PC-3 (cell line): ENCODE data around the gene SSTR5. TPM values are rescaled to one million over a fixed set of nuclear protein-coding genes. Genes with fewer than 3 reads are reported as not detected.

Experiments
- ATAC-seq: fragments of 200-7000 bp; cut with Tn5 transposase; 2 replicates; pipeline ENCODE4 v1.9.1; 2020; ENCODE audit warnings: mild to moderate bottlenecking, moderate library complexity
- BruUV-seq: library from RNA; stranded (reverse); fragments of 400-500 nt; replicated peaks from 2 replicates; lab custom pipeline; 2021; lab: Mats Ljungman, UMichigan
- CTCF ChIA-PET: fragments of 300-600 bp; sonication (Branson Sonifier 250); formaldehyde crosslinking; loops from one replicate; lab custom pipeline; 2022; ENCODE audit warnings: antibody characterized with exemption; lab: Charles Lee
- POLR2A ChIA-PET: fragments of 300-600 bp; sonication (Branson Sonifier 250); formaldehyde crosslinking; loops from one replicate; lab custom pipeline; 2022; ENCODE audit warnings: antibody characterized with exemption; ENCODE audit not compliant: unreplicated experiment; lab: Charles Lee
- DNase-seq: peaks from one replicate; pipeline ENCODE4 v3.0.0-alpha.2; 2015
- H2AFZ ChIP-seq: fragments of 300-600 bp; sonication (generic); 2 replicates; pipeline ENCODE4 v1.6.0; 2016; ENCODE audit warnings: antibody characterized with exemption, low read length
- H3F3A ChIP-seq: fragments of 300-600 bp; sonication (generic); one replicate; pipeline ENCODE4 v1.6.0; 2017; ENCODE audit warnings: antibody characterized with exemption, low read length, control low read depth, mild to moderate bottlenecking; ENCODE audit not compliant: unreplicated experiment
- H3K27ac ChIP-seq: fragments of 300-600 bp; sonication (generic); 2 replicates; pipeline ENCODE4 v1.5.1; 2016; ENCODE audit warnings: mild to moderate bottlenecking, low read length
- H3K27me3 ChIP-seq: fragments of 300-600 bp; sonication (generic); 2 replicates; pipeline ENCODE4 v1.6.1; 2016; ENCODE audit warnings: low read length, mixed read lengths
- H3K36me3 ChIP-seq: fragments of 300-600 bp; sonication (generic); 2 replicates; pipeline ENCODE4 v1.6.1; 2016; ENCODE audit warnings: low read depth, mixed run types, low read length, mixed read lengths
- H3K4me1 ChIP-seq: fragments of 300-600 bp; sonication (generic); 2 replicates; pipeline ENCODE4 v1.5.1; 2016; ENCODE audit warnings: low read length; ENCODE audit not compliant: insufficient read depth
- H3K4me2 ChIP-seq: fragments of 300-600 bp; sonication (generic); 2 replicates; pipeline ENCODE4 v1.6.0; 2016; ENCODE audit warnings: low read length
- H3K4me3 ChIP-seq: fragments of 300-600 bp; sonication (generic); 2 replicates; pipeline ENCODE4 v1.5.1; 2016; ENCODE audit warnings: mild to moderate bottlenecking, low read length, mixed read lengths
- H3K79me2 ChIP-seq: fragments of 300-600 bp; sonication (generic); 2 replicates; pipeline ENCODE4 v1.6.1; 2017; ENCODE audit warnings: low read length, mixed read lengths
- H3K9ac ChIP-seq: fragments of 300-600 bp; sonication (generic); 2 replicates; pipeline ENCODE4 v1.6.0; 2016; ENCODE audit warnings: mild to moderate bottlenecking, low read length
- H3K9me2 ChIP-seq: fragments of 300-600 bp; sonication (generic); replicated peaks from 2 replicates; pipeline ENCODE4 v1.6.1; 2016; ENCODE audit warnings: mixed run types, low read length, mixed read lengths
- H3K9me3 ChIP-seq: fragments of 300-600 bp; sonication (generic); 2 replicates; pipeline ENCODE4 v1.6.1; 2016; ENCODE audit warnings: low read length, mixed read lengths
- H4K20me1 ChIP-seq: fragments of 300-600 bp; sonication (generic); 2 replicates; pipeline ENCODE4 v1.6.1; 2016; ENCODE audit warnings: low read length, mixed read lengths
- CTCF ChIP-seq: fragments of 300-600 bp; sonication (generic); conservative IDR thresholded peaks from 2 replicates; pipeline ENCODE4 v1.5.1; 2017; ENCODE audit warnings: antibody characterized with exemption, low read depth, mild to moderate bottlenecking, low read length
- EZH2 ChIP-seq: fragments of 300-600 bp; sonication (generic); IDR thresholded peaks from one replicate; pipeline ENCODE4 v1.6.1; 2017; ENCODE audit warnings: antibody characterized with exemption, mild to moderate bottlenecking, low read length; ENCODE audit not compliant: unreplicated experiment
- EZH2phosphoT487 ChIP-seq: fragments of 300-600 bp; sonication (generic); IDR thresholded peaks from 2 replicates; pipeline ENCODE4 v1.6.1; 2018; ENCODE audit warnings: mild to moderate bottlenecking, antibody characterized with exemption, low read length, borderline replicate concordance
- intact Hi-C: fragments of 100-400 bp; cut with micrococcal nuclease; formaldehyde crosslinking; loops from 2 replicates; pipeline ENCODE4 v1.9.0; 2023
- total RNA-seq: library from RNA; depleted of rRNA; stranded (reverse); fragments of >200 nt; gene quantifications from 2 replicates; pipeline ENCODE4 v1.2.3, GENCODE V29; 2014

SSTR5 gene
- total RNA-seq, 1 experiment from 2014 or later, result 0.51 TPM

- POLR2A ChIA-PET, result no interaction called here
- DNase-seq, result no peak
These were observed 42.1 kb upstream of the SSTR5 start for GRCh38 chr16:1030473-1030901.

GRCh38 chr16:1031666-1032065, 40.9 kb upstream of the SSTR5 start:
- CTCF ChIA-PET, result no interaction called here
- DNase-seq, result no peak
- H3K9ac ChIP-seq, result no peak overlapping the region
- H3K27ac ChIP-seq, result no peak overlapping the region
- POLR2A ChIA-PET, result no interaction called here
- H3F3A ChIP-seq, result no peaks in the 10 kb centered on the region
- H4K20me1 ChIP-seq, result no peaks in the 10 kb centered on the region
- no peaks in the 10 kb centered on the region for H3K79me2 ChIP-seq
- intact Hi-C loops, result no loop called here
- no peaks in the 10 kb centered on the region for H3K9me3 ChIP-seq
- H3K4me1 ChIP-seq, result no peaks in the 10 kb centered on the region
- H2AFZ ChIP-seq, result no peak overlapping the region
- no peak for TF ChIP-seq EZH2phosphoT487
- TF ChIP-seq CTCF, result no peak
- TF ChIP-seq EZH2, result no peak
- ATAC-seq, result no peak
- no peaks in the 10 kb centered on the region for H3K9me2 ChIP-seq
- H3K4me3 ChIP-seq, result no peak overlapping the region
- H3K36me3 ChIP-seq, result no peaks in the 10 kb centered on the region
- H3K27me3 ChIP-seq, result no peaks in the 10 kb centered on the region
- no TSS peak for BruUV-seq
- no peak overlapping the region for H3K4me2 ChIP-seq

More at GRCh38 chr16:1030473-1030901, 42.1 kb upstream of the SSTR5 start:
- BruUV-seq, result no TSS peak
- Histone ChIP-seq H3F3A (no peaks in the 10 kb centered on the region), H4K20me1 (no peaks in the 10 kb centered on the region), H2AFZ (no peak overlapping the region), H3K9ac (no peak overlapping the region), H3K9me3 (no peaks in the 10 kb centered on the region), H3K79me2 (no peaks in the 10 kb centered on the region), H3K4me2 (no peak overlapping the region), H3K27me3 (no peaks in the 10 kb centered on the region), H3K4me1 (no peaks in the 10 kb centered on the region), H3K36me3 (no peaks in the 10 kb centered on the region), H3K9me2 (no peaks in the 10 kb centered on the region), H3K27ac (no peak overlapping the region), H3K4me3 (no peak overlapping the region)
- no peak for TF ChIP-seq CTCF
- CTCF ChIA-PET, result no interaction called here
- ATAC-seq, result no peak
- intact Hi-C loops, result no loop called here

- BruUV-seq, result no TSS peak
- H3K9me3 ChIP-seq, result no peaks in the 10 kb centered on the region
- DNase-seq (no peak), ATAC-seq (no peak)
- no peak for TF ChIP-seq EZH2phosphoT487
- no peak for TF ChIP-seq CTCF
- no peak for TF ChIP-seq EZH2
- H3K4me1 ChIP-seq, result no peaks in the 10 kb centered on the region
- no peaks in the 10 kb centered on the region for H4K20me1 ChIP-seq
- CTCF ChIA-PET, result no interaction called here
- intact Hi-C loops, result no loop called here
- no peak overlapping the region for H3K4me2 ChIP-seq
- H3K27ac ChIP-seq, result no peak overlapping the region
- H2AFZ ChIP-seq, result no peak overlapping the region
- no peaks in the 10 kb centered on the region for H3K9me2 ChIP-seq
- no peaks in the 10 kb centered on the region for H3K36me3 ChIP-seq
- POLR2A ChIA-PET, result no interaction called here
- no peak overlapping the region for H3K9ac ChIP-seq
- H3K4me3 ChIP-seq, result no peak overlapping the region
- no peaks in the 10 kb centered on the region for H3F3A ChIP-seq
- H3K27me3 ChIP-seq, result no peaks in the 10 kb centered on the region
- no peaks in the 10 kb centered on the region for H3K79me2 ChIP-seq
These were observed 39.9 kb upstream of the SSTR5 start for GRCh38 chr16:1032607-1033006.
